GM12878 (cell line): ENCODE results near the gene DARS1. TPM values are rescaled to one million over a fixed set of nuclear protein-coding genes. Genes with fewer than 3 reads are reported as not detected.
A peak's percentile ranks its signal among the peaks of the same experiment; 100 is the strongest.

ENCODE experiments used
- ATAC-seq: fragments of 200-7000 bp; cut with Tn5 transposase; 3 replicates; pipeline ENCODE4 v1.9.1; 2020; ENCODE audit warnings: mild to moderate bottlenecking, moderate library complexity
- BruUV-seq: library from RNA; stranded (reverse); fragments of 400-500 nt; replicated peaks from 2 replicates; lab custom pipeline; 2021; lab: Mats Ljungman, UMichigan
- CTCF ChIA-PET: fragments of 300-600 bp; sonication (Branson Sonifier 250); formaldehyde crosslinking; extraction: SDS; loops from one replicate; lab custom pipeline; 2021; ENCODE audit warnings: inconsistent platforms; lab: Yijun Ruan, JAX
- POLR2A ChIA-PET: fragments of 350-600 bp; formaldehyde crosslinking; extraction: SDS; loops from one replicate; lab custom pipeline; 2021; ENCODE audit warnings: inconsistent platforms; lab: Charles Lee
- RAD21 ChIA-PET: fragments of 300-600 bp; sonication (Branson Sonifier 250); formaldehyde crosslinking; loops from one replicate; lab custom pipeline; 2023; ENCODE audit warnings: antibody characterized with exemption; ENCODE audit not compliant: unreplicated experiment; lab: Charles Lee
- SMC1A ChIA-PET: fragments of 300-600 bp; sonication (Branson Sonifier 250); formaldehyde crosslinking; loops from one replicate; lab custom pipeline; 2023; ENCODE audit not compliant: unreplicated experiment, uncharacterized antibody; lab: Charles Lee
- DNase-seq: peaks from one replicate; pipeline ENCODE4 v3.0.0-alpha.2; 2011; ENCODE audit warnings: low read depth, low spot score
- FAIRE-seq: peaks from 3 replicates; lab custom pipeline; 2011; peaks lifted over from hg19 to GRCh38; lab: Jason Lieb, UNC
- H2AFZ ChIP-seq: 2 replicates; pipeline ENCODE4 v1.6.0; 2011; ENCODE audit warnings: low read depth, low read length, control low read depth; ENCODE audit not compliant: control insufficient read depth
- H3K27ac ChIP-seq: 2 replicates; pipeline ENCODE4 v1.5.1; 2011; ENCODE audit warnings: control low read depth; ENCODE audit not compliant: control insufficient read depth, insufficient read depth
- H3K27me3 ChIP-seq, 2 experiments: replicated peaks in 1 of 2; 2 replicates each; pipeline versions ENCODE4 v1.6.0 to v1.6.1; 2011; ENCODE audit warnings: low read length in 1 of 2; ENCODE audit not compliant: control insufficient read depth in 2 of 2, insufficient read depth in 2 of 2
- H3K36me3 ChIP-seq, 2 experiments: 2 replicates each; pipeline ENCODE4 v1.5.1; 2011; ENCODE audit warnings: low read length in 1 of 2; ENCODE audit not compliant: control insufficient read depth in 2 of 2, insufficient read depth in 2 of 2
- H3K4me1 ChIP-seq: 2 replicates; pipeline ENCODE4 v1.6.1; 2011; ENCODE audit warnings: mild to moderate bottlenecking, low read length, moderate library complexity, mixed read lengths; ENCODE audit not compliant: control insufficient read depth, insufficient read depth
- H3K4me2 ChIP-seq: 2 replicates; pipeline ENCODE4 v1.6.0; 2011; ENCODE audit warnings: control low read depth; ENCODE audit not compliant: control insufficient read depth, insufficient read depth
- H3K4me3 ChIP-seq: fragments of 200-600 bp; sonication (generic); 2 replicates; pipeline ENCODE4 v1.5.1; 2016
- H3K79me2 ChIP-seq: 2 replicates; pipeline ENCODE4 v1.6.0; 2011; ENCODE audit warnings: low read length; ENCODE audit not compliant: control insufficient read depth, insufficient read depth
- H3K9ac ChIP-seq: 2 replicates; pipeline ENCODE4 v1.8.0; 2011; ENCODE audit warnings: low read length, control low read depth, mixed read lengths; ENCODE audit not compliant: control insufficient read depth, insufficient read depth
- H3K9me3 ChIP-seq: replicated peaks from 3 replicates; pipeline ENCODE4 v1.5.1; 2011; ENCODE audit warnings: mild to moderate bottlenecking, low read length; ENCODE audit not compliant: control insufficient read depth, insufficient read depth
- H4K20me1 ChIP-seq: 2 replicates; pipeline ENCODE4 v1.6.0; 2011; ENCODE audit not compliant: control insufficient read depth, insufficient read depth
- CEBPZ ChIP-seq: fragments of 150-350 bp; IDR thresholded peaks from 2 replicates; pipeline ENCODE4 v1.6.1; 2016; ENCODE audit warnings: low read depth, low read length
- CUX1 ChIP-seq: IDR thresholded peaks from 2 replicates; pipeline ENCODE4 v1.6.1; 2012; ENCODE audit warnings: improper control_type of control experiment, low read depth, low read length; ENCODE audit not compliant: insufficient replicate concordance
- MLLT1 ChIP-seq: fragments of 450-650 bp; IDR thresholded peaks from 2 replicates; pipeline ENCODE4 v1.6.1; 2016; ENCODE audit warnings: mild to moderate bottlenecking
- NFIC ChIP-seq: IDR thresholded peaks from 2 replicates; pipeline ENCODE4 v1.6.1; 2012; ENCODE audit warnings: low read depth, mild to moderate bottlenecking, inconsistent platforms, low read length, moderate library complexity
- RUNX3 ChIP-seq: IDR thresholded peaks from 2 replicates; pipeline ENCODE4 v1.6.1; 2012; ENCODE audit warnings: low read length, inconsistent platforms
- SMAD5 ChIP-seq: IDR thresholded peaks from 2 replicates; pipeline ENCODE4 v1.6.1; 2016; ENCODE audit warnings: antibody characterized with exemption, low read depth
- ZBED1 ChIP-seq: IDR thresholded peaks from 2 replicates; pipeline ENCODE4 v1.6.1; 2016; ENCODE audit warnings: borderline replicate concordance
- ZZZ3 ChIP-seq: IDR thresholded peaks from 2 replicates; pipeline ENCODE4 v1.6.1; 2011; ENCODE audit warnings: low read depth; ENCODE audit not compliant: control insufficient read depth, insufficient read length
- WGBS: methylation state at CpG from one replicate; pipeline ENCODE4 v1.1.6; 2016; ENCODE audit warnings: low lambda C conversion rate; ENCODE audit not compliant: insufficient replicate concordance, insufficient coverage; ENCODE audit errors: missing lambda C conversion rate; 5-methylcytosine and 5-hydroxymethylcytosine counted together
- in situ Hi-C: fragments of 300-500 bp; cut with MboI; formaldehyde crosslinking; loops from 9 replicates; pipeline ENCODE4 v1.14.3; 2018; ENCODE audit warnings: mixed read lengths
- intact Hi-C: fragments of 100-400 bp; cut with micrococcal nuclease; formaldehyde crosslinking; loops from one replicate; pipeline ENCODE4 v1.14.2; 2022; ENCODE audit not compliant: unreplicated experiment
- polyA plus RNA-seq, 11 experiments: library from polyadenylated mRNA; depleted of rRNA in 4 of 11; unstranded in 6 of 11; stranded (reverse) in 5 of 11; fragments of >200 nt; fragmentation: Nextera tagmentation in 4 of 11; fragmentation: Illumina TruSeq in 1 of 11; extraction: Ambion mirVana in 4 of 11; extraction: Trizol in 1 of 11; gene quantifications; 1 replicate in 1 of 11; 2 replicates in 10 of 11; pipeline versions ENCODE4 v1.2.1 to v1.2.3, GENCODE V29; 2011 to 2016; ENCODE audit warnings: inconsistent platforms in 2 of 11, missing spikeins in 2 of 11, low read depth in 1 of 11
- total RNA-seq, 4 experiments: library from RNA; depleted of rRNA in 3 of 4; stranded (reverse); fragments of >200 nt in 3 of 4; fragmentation: Illumina TruSeq in 1 of 4; extraction: Trizol in 1 of 4; gene quantifications; 2 replicates each; pipeline versions ENCODE4 v1.2.1 to v1.2.3, GENCODE V29; 2013 to 2021

The DARS1 gene
- total and polyA plus RNA-seq, 10 of the 15 experiments (the other 5 are each of a cell fraction or from before 2014, with no cell fraction given): 91.0 to 387 (median 137) TPM

GRCh38 chr2:135948642-135949355 is 36.6 kb downstream of the DARS1 start:
- no TSS peak for BruUV-seq
- H3K36me3 ChIP-seq: peaks cover 0 to 10% of the 10 kb centered on the region in 2 experiments; a peak in 3 of 4 replicates
- TF ChIP-seq CUX1 (no peak), MLLT1 (peak; percentile 92), SMAD5 (no peak), NFIC (peak; percentile 91), CEBPZ (no peak), ZBED1 (0 out of 2 replicates have a peak, but pooled peaks have one; percentile 61), ZZZ3 (no peak), RUNX3 (peak; percentile 81)

More at GRCh38 chr2:135948642-135949355, 36.6 kb downstream of the DARS1 start:
- H4K20me1 ChIP-seq: no peaks in the 10 kb centered on the region; the same call in 1 of the 2 replicates
- no peaks in the 10 kb centered on the region for H3K9me3 ChIP-seq
- H3K27me3 ChIP-seq: no peaks in the 10 kb centered on the region
- peaks cover 4% of the 10 kb centered on the region for H3K79me2 ChIP-seq
- RAD21 ChIA-PET: interaction anchor here (0.7 to 3.8 kb wide), 15 partner anchors 10 to 436 kb away, joined by 3 to 19 read pairs (median 4); no protein-coding TSS in a partner anchor
- CTCF ChIA-PET: interaction anchor here (0.7 to 2.9 kb wide), 6 partner anchors 11 to 436 kb away, joined by 3 to 8 read pairs (median 4); no protein-coding TSS in a partner anchor
- no peak overlapping the region for H3K9ac ChIP-seq
- DNase-seq (no peak), FAIRE-seq (peak; percentile 52), ATAC-seq (peak; percentile 81)
- peaks cover 3% of the 10 kb centered on the region for H3K4me1 ChIP-seq
- H3K27ac ChIP-seq: no peak overlapping the region
- in situ Hi-C loops (no loop called here), intact Hi-C loops (no loop called here)
- WGBS: 15% methylated on average over 9 of the region's 9 CpGs
- H3K4me3 ChIP-seq: no peak overlapping the region
- POLR2A ChIA-PET: interaction anchor here (0.5 to 1.5 kb wide), 12 partner anchors 12 to 1997 kb away, joined by 3 to 8 read pairs (median 4); no protein-coding TSS in a partner anchor
- SMC1A ChIA-PET: interaction anchor here (0.7 to 2.7 kb wide), 17 partner anchors 9 to 436 kb away, joined by 3 to 28 read pairs (median 3); no protein-coding TSS in a partner anchor
- no peak overlapping the region for H3K4me2 ChIP-seq
- H2AFZ ChIP-seq: no peak overlapping the region
